Measurements from ENCODE around the gene PUSL1. TPM values are rescaled to one million over a fixed set of nuclear protein-coding genes. Genes with fewer than 3 reads are reported as not detected.
A peak's percentile ranks its signal among the peaks of the same experiment; 100 is the strongest.

The PUSL1 gene
- total and polyA plus RNA-seq, 2 of the 4 experiments (the other 2 are of a cell fraction), result 10.9 to 33.0 TPM

GRCh38 chr1:1290238-1290731 is 18.1 kb upstream of the PUSL1 start:
- H3K4me1 ChIP-seq (ENCODE audit: control insufficient read depth, insufficient read depth, low read length), result no peaks in the 10 kb centered on the region; the same call in 1 of the 2 replicates
- no TSS peak for BruUV-seq (replicated peaks)
- H3K4me2 ChIP-seq (ENCODE audit: low read depth, low read length), result no peak overlapping the region
- in situ Hi-C loops (cut with MboI; ENCODE audit: low sequenced_read_pairs) (no loop called here), intact Hi-C loops (cut with micrococcal nuclease) (loop anchor here (1.0 kb wide), 1 partner anchor 168 kb away; no protein-coding TSS in a partner anchor), dilution Hi-C loops (cut with HindIII; ENCODE audit: low sequenced_read_pairs, unreplicated experiment) (no loop called here)
- H4K20me1 ChIP-seq (ENCODE audit: insufficient read depth, low read length), result peaks cover 13% of the 10 kb centered on the region
- H3K9ac ChIP-seq (ENCODE audit: low read depth, low read length), result no peak overlapping the region
- H3K9me1 ChIP-seq (ENCODE audit: insufficient read depth, low read length), result no peaks in the 10 kb centered on the region
- H3K23ac ChIP-seq (ENCODE audit: low read depth, low read length), result no peak overlapping the region
- H3K27me3 ChIP-seq (ENCODE audit: control insufficient read depth, insufficient read depth, low read length), result no peaks in the 10 kb centered on the region
- no peaks in the 10 kb centered on the region for H3K9me3 ChIP-seq (ENCODE audit: control insufficient read depth, insufficient read depth, low read length)
- H2AFZ ChIP-seq (replicated peaks; ENCODE audit: low read length, poor library complexity), result peak overlapping the region; percentile 18
- H3K79me1 ChIP-seq (ENCODE audit: low read depth in 1 of 2, low read length in 2 of 2), result no peaks in the 10 kb centered on the region
- H4K91ac ChIP-seq (ENCODE audit: insufficient read depth, low read depth, low read length), result no peak overlapping the region
- H4K5ac ChIP-seq (ENCODE audit: low read depth, low read length), result no peak overlapping the region
- peak overlapping the region; percentile 61 for H2AK9ac ChIP-seq (replicated peaks; ENCODE audit: low read depth, low read length, poor library complexity)
- no peak overlapping the region for H2BK120ac ChIP-seq (ENCODE audit: low read depth, low read length)
- ATAC-seq (ENCODE audit: low read depth) (peak; percentile 87), DNase-seq (no peak)
- ChIA-PET POLR2A (ENCODE audit: unreplicated experiment) (interaction anchor here (0.5 kb wide), 1 partner anchor 10 kb away, joined by 4 read pairs; no protein-coding TSS in a partner anchor), CTCF (interaction anchor here (0.8 to 1.5 kb wide), 3 partner anchors 8 to 168 kb away, joined by 3 to 5 read pairs (median 3); no protein-coding TSS in a partner anchor)
- H2BK15ac ChIP-seq (ENCODE audit: low read depth, low read length), result no peak overlapping the region
- H2AK5ac ChIP-seq (ENCODE audit: low read depth, low read length), result no peak overlapping the region
- no peak overlapping the region for H3K56ac ChIP-seq (ENCODE audit: extremely low read depth, insufficient read depth, low read length)
- H3K18ac ChIP-seq (ENCODE audit: low read depth, low read length), result no peak overlapping the region
- 20% methylated on average over 2 of the region's 15 CpGs; no CpG with 5 or more reads in 1 of the 2 experiments for whole genome bisulfite sequencing, 2 experiments (ENCODE audit: extremely low coverage in 2 of 2, insufficient read length in 1 of 2)
- no peak overlapping the region for H2BK5ac ChIP-seq (ENCODE audit: low read depth, low read length, poor library complexity, severe bottlenecking)
- peaks cover 16% of the 10 kb centered on the region for H3K36me3 ChIP-seq (ENCODE audit: control insufficient read depth, insufficient read depth, low read length)
- H4K8ac ChIP-seq (ENCODE audit: low read depth in 2 of 2, low read length in 2 of 2), result no peak overlapping the region
- H3K27ac ChIP-seq (ENCODE audit: insufficient read depth, low read length), result no peak overlapping the region
- H3K14ac ChIP-seq (replicated peaks; ENCODE audit: low read depth, low read length), result no peak overlapping the region
- no peak overlapping the region for H2BK20ac ChIP-seq (ENCODE audit: low read depth, low read length)
- TF ChIP-seq BHLHE40 (IDR thresholded peaks at IDR 0.05; ENCODE audit: low read depth, low read length) (no peak), ELK1 (IDR thresholded peaks at IDR 0.05; ENCODE audit: borderline replicate concordance, low read depth, low read length) (no peak), MAZ (IDR thresholded peaks at IDR 0.05; ENCODE audit: borderline replicate concordance, low read depth, low read length) (0 out of 2 replicates have a peak, but pooled peaks have one; percentile 16), SMC3 (IDR thresholded peaks at IDR 0.05; ENCODE audit: low read depth, low read length) (peak; percentile 58; the same call in 1 of the 2 replicates), RAD21 (IDR thresholded peaks at IDR 0.05; ENCODE audit: low read length) (peak; percentile 63), CTCF (conservative IDR thresholded peaks at IDR 0.05; ENCODE audit: low read depth, low read length) (peak; percentile 64)
- no peak overlapping the region for H3K4ac ChIP-seq (ENCODE audit: low read depth, low read length)
- no peak overlapping the region for H3K4me3 ChIP-seq (ENCODE audit: insufficient read depth, low read depth, low read length)
